Lower leg skin (tissue), 4 donors: ENCODE data around the gene LHX3. TPM values are rescaled to one million over a fixed set of nuclear protein-coding genes. Genes with fewer than 3 reads are reported as not detected.

Experiments
- DNase-seq, 2 donors: peaks; one replicate each; pipeline ENCODE4 v3.0.0-alpha.2; 2019; ENCODE audit warnings: low spot score in 2 of 2
- H3K4me3 ChIP-seq: fragments of 200-600 bp; sonication (generic); 2 replicates; pipeline ENCODE4 v1.5.1; 2017; ENCODE audit warnings: mild to moderate bottlenecking, low read depth; ENCODE audit not compliant: poor library complexity, severe bottlenecking
- POLR2A ChIP-seq, 2 donors: fragments of 450-650 bp; IDR thresholded peaks; one replicate each; pipeline ENCODE4 v1.6.1; 2016 to 2017; ENCODE audit warnings: antibody characterized with exemption in 2 of 2, mild to moderate bottlenecking in 1 of 2, moderate library complexity in 1 of 2
- WGBS, 2 donors: methylation state at CpG; one replicate each; pipeline ENCODE4 v1.1.5; 2018; 5-methylcytosine and 5-hydroxymethylcytosine counted together
- intact Hi-C: fragments of 100-400 bp; cut with DNase I; formaldehyde crosslinking; loops from one replicate; pipeline ENCODE4 v1.15.0; 2023; ENCODE audit warnings: low total_unique reads
- total RNA-seq, 4 donors: library from RNA; depleted of rRNA; stranded (reverse); fragments of >200 nt; gene quantifications; one replicate each; pipeline ENCODE4 v1.1.0, GENCODE V29; 2016
- TF ChIP-seq, protein P1 (sequence below), 3 donors: fragments of 450-650 bp; IDR thresholded peaks; one replicate each; pipeline ENCODE4 v1.5.1; 2016; ENCODE audit warnings: antibody characterized with exemption in 3 of 3, mild to moderate bottlenecking in 3 of 3, moderate library complexity in 2 of 3

LHX3 gene
- total RNA-seq, 4 donors from 2014 or later = 0.42 TPM; not detected in 3

- TF ChIP-seq POLR2A (IDR thresholded peaks at IDR 0.05) = no peak
- TF ChIP-seq, protein P1, sequence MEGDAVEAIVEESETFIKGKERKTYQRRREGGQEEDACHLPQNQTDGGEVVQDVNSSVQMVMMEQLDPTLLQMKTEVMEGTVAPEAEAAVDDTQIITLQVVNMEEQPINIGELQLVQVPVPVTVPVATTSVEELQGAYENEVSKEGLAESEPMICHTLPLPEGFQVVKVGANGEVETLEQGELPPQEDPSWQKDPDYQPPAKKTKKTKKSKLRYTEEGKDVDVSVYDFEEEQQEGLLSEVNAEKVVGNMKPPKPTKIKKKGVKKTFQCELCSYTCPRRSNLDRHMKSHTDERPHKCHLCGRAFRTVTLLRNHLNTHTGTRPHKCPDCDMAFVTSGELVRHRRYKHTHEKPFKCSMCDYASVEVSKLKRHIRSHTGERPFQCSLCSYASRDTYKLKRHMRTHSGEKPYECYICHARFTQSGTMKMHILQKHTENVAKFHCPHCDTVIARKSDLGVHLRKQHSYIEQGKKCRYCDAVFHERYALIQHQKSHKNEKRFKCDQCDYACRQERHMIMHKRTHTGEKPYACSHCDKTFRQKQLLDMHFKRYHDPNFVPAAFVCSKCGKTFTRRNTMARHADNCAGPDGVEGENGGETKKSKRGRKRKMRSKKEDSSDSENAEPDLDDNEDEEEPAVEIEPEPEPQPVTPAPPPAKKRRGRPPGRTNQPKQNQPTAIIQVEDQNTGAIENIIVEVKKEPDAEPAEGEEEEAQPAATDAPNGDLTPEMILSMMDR (IDR thresholded peaks at IDR 0.05) = no peak
- WGBS, 2 donors = 91 to 93% methylated on average over 9 of the region's 9 CpGs
- H3K4me3 ChIP-seq = no peak overlapping the region
- intact Hi-C loops = no loop called here
- no peak for DNase-seq
Observed at GRCh38 chr9:136149853-136150252, 55.1 kb downstream of the LHX3 start.

- intact Hi-C loops = no loop called here
- DNase-seq = no peak
- H3K4me3 ChIP-seq = no peak overlapping the region
- TF ChIP-seq POLR2A (IDR thresholded peaks at IDR 0.05) = no peak
- TF ChIP-seq, protein P1 (IDR thresholded peaks at IDR 0.05) = no peak
- WGBS, 2 donors = 75 to 81% methylated on average over 11 to 12 of the region's 12 CpGs
Observed at GRCh38 chr9:136149337-136149736, 55.6 kb downstream of the LHX3 start.

DNA sequence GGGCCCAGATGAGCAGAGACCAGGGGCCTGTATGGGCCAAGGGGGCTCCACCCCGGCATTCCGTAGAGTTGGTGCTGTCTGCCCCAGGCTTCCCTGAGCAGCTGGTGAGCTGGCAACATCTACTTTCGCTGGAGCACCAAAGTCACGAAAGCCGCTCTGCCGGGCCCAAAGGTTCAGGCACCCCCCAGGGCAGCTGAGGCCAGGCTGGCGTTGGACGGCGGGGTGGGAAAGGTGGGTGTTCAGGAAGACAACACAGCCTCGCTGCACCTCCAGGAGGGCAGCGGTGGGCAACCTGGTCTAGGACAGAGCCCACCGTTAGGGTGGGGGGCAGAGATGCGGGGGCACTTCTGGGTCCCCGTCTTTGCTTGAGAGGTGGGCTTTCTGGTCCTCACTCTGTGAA is 56.2 kb downstream of the LHX3 start:
- H3K4me3 ChIP-seq = no peak overlapping the region
- TF ChIP-seq POLR2A (IDR thresholded peaks at IDR 0.05) = no peak
- no peak for DNase-seq
- 43 to 74% methylated on average over 6 to 9 of the region's 14 CpGs for WGBS, 2 donors
- intact Hi-C loops = no loop called here

DNA sequence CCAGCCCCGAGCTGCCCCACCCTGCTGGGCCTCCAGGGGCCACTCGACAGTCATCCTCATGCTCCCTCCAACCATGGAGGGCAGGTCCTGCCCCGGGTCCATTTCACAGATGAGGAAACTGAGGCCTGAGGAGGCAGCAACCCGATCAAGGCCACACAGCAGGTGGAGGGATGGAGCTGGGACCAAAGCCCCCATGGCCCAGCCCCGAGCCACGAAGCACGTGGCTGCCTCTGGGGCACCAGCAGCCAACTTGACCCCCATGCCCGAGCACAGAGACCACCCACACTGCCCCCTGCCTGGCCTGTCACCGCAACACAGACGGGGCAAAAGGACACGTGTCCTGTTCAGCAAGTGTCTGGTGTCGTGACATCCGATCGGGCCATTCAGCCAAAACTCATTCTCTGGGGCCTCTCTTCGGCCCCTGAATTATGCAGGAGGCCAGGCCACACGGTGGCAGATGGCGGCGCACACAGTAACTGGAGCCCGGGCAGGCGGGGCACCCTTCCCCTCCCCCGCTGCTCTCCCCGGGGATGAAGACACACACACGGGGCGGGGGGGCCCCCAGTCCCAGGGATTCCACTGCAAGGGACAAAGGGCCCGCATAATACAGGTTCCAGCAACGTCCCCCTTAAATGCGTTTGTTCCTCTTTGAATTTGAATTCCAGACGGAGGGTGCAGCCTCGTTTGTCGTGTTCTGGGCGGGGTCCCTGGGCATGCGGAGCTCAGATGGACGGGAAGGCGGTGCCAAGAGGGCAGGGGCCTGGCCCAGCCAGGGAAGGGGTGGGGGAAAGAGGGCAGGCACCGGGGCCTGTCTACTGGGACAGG is 56.8 kb downstream of the LHX3 start:
- intact Hi-C loops = no loop called here
- 27 to 30% methylated on average over 31 to 35 of the region's 35 CpGs for WGBS, 2 donors
- TF ChIP-seq, protein P1 (IDR thresholded peaks at IDR 0.05) = no peak
- TF ChIP-seq POLR2A (IDR thresholded peaks at IDR 0.05) = no peak
- H3K4me3 ChIP-seq = no peak overlapping the region
- no peak for DNase-seq

DNA sequence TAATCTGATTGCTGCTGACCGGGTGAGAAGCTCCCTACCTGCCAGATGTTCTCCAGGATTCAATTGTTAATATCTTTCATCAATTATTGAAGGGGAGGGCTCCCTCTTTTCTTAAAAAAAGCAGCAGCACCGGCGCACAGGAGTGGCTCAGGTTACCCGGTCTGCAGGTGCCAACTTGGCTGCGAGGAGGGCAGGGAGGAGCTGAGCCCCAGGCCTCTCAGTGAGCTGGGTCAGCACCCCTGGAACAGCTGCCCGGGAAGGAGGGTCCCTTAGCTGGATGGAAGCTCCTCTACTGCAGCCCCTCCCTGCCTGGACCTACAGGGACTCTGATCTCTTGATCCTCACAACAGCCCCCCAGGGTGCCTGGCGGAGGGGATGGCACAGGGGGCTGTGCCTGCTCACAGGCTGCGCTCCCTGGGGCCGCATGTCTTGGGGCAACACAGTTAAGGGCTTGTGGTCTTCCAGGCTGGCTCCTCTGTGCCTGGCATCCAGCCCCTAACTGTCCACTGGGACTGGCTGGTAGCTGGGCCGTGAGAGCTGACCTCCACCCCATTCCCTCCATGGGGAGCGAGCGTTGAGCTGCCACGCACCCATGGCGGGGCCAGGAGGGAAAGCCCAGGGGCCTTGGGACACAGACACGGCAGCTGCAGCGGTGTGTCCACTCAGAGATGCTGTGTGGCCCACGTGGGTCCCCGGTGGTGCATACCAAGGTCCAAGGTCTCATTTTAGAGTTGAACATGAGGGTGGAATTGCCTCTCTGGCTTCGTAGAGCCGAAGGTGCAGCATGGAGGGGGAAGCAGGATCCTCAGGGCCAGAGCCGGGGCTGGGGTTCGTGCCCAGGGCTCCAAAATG is 57.7 kb downstream of the LHX3 start:
- no peak for DNase-seq
- WGBS, 2 donors = 58 to 68% methylated on average over 17 to 21 of the region's 22 CpGs
- intact Hi-C loops = no loop called here
- TF ChIP-seq POLR2A (IDR thresholded peaks at IDR 0.05) = no peak
- TF ChIP-seq, protein P1 (IDR thresholded peaks at IDR 0.05) = no peak
- H3K4me3 ChIP-seq = no peak overlapping the region

Other genes starting within 250 kb of the LHX3 start
- 10 to 100 TPM; 89.3 to 99.3 (median 96.9) TPM for gene UBAC1, start 243.8 kb downstream of the LHX3 start, total RNA-seq
- gene NACC2, start 109.8 kb downstream of the LHX3 start, total RNA-seq = 10 to 100 TPM in 3 of 4 donors, 1 to 10 TPM in 1; 9.1 to 17.3 (median 13.4) TPM
- gene TMEM250, start 86.3 kb downstream of the LHX3 start, total RNA-seq = 10 to 100 TPM; 52.3 to 62.9 (median 55.1) TPM
- 10 to 100 TPM in 2 of 4 donors, 1 to 10 TPM in 2; 8.7 to 13.0 (median 11.1) TPM for gene QSOX2, start 40.7 kb upstream of the LHX3 start, total RNA-seq
- 1 to 10 TPM in 1 of 4 donors, not detected in 3; 1.1 TPM for gene CCDC187, start 99.0 kb upstream of the LHX3 start, total RNA-seq
- gene GPSM1, start 122.4 kb upstream of the LHX3 start, total RNA-seq = 10 to 100 TPM; 21.0 to 37.1 (median 28.1) TPM
- 10 to 100 TPM; 30.9 to 64.6 (median 44.1) TPM for gene DNLZ, start 158.6 kb upstream of the LHX3 start, total RNA-seq
- gene CARD9, start 168.5 kb upstream of the LHX3 start, total RNA-seq = 1 to 10 TPM; 2.4 to 4.2 (median 3.2) TPM
- gene SNAPC4, start 195.0 kb upstream of the LHX3 start, total RNA-seq = 1 to 10 TPM; 5.9 to 9.9 (median 9.6) TPM
- 10 to 100 TPM; 29.8 to 46.2 (median 36.6) TPM for gene ENTR1, start 205.5 kb upstream of the LHX3 start, total RNA-seq
- 10 to 100 TPM; 35.9 to 59.6 (median 38.1) TPM for gene PMPCA, start 205.5 kb upstream of the LHX3 start, total RNA-seq
- 10 to 100 TPM in 3 of 4 donors, 1 to 10 TPM in 1; 10.0 to 17.8 (median 12.1) TPM for gene INPP5E, start 234.7 kb upstream of the LHX3 start, total RNA-seq